ENCODE data around the gene JCHAIN. TPM values are rescaled to one million over a fixed set of nuclear protein-coding genes. Genes with fewer than 3 reads are reported as not detected.
A peak's percentile ranks its signal among the peaks of the same experiment; 100 is the strongest.

The JCHAIN gene
- total and polyA plus RNA-seq, 9 of the 15 experiments (the other 6 are each of a cell fraction or from before 2014, with no cell fraction given) = 0.04 to 0.68 (median 0.26) TPM; not detected in 5

DNA sequence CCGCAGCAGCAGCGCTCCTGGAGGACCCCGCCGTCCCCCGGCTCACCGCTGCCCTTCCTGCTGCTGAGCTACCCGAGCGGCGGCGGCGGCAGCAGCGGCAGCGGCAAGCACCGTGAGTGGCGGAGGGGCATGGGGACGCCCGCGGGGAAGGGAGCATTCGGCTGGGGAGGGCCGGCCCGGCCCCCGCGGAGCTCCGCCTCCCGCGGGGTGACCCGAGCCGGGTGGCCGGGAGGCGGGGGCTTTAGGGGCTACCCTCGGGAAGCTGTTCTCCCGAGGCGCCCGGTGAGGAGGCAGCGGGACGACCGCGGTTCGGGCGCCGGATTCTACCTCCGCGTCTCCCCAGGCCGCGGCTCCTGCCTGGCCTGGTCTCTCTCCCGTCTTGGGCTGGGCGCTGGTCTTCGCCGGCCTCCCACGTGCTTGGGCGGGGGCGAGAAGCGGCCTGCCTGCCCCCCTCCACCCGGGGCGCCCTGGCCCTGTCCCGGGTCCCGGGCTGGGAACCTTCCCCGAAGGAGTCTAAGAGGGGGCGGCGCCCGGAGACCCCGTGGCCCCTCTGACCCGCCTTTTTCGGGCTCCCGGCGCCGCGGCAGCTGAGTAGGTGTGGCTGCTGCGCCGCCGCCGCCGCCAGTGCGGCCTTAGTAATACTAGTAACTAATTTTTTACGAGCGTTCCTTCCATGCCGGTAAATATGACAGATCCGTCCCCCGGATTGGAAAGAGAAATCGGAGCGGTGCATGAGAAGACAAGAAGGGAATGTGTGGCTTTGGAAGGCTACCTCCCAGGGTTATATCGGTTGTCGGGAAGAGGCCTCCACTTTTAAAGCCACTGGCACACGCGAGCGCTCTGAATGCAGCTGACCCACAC lies 39.1 kb upstream of the JCHAIN start (continued):
- TF ChIP-seq ETS2 (tag; IDR thresholded peaks at IDR 0.05; ENCODE audit: borderline replicate concordance, poor library complexity, severe bottlenecking) = no peak
- peak; percentile 4 for TF ChIP-seq RBM25 (IDR thresholded peaks at IDR 0.05; ENCODE audit: low read depth, low read length, severe bottlenecking)
- peak in 1 of 2 experiments; percentile 47; a peak in 1 of 4 replicates for TF ChIP-seq SRF (CRISPR knock-in tag; IDR thresholded peaks at IDR 0.05)
- TF ChIP-seq, protein P1, sequence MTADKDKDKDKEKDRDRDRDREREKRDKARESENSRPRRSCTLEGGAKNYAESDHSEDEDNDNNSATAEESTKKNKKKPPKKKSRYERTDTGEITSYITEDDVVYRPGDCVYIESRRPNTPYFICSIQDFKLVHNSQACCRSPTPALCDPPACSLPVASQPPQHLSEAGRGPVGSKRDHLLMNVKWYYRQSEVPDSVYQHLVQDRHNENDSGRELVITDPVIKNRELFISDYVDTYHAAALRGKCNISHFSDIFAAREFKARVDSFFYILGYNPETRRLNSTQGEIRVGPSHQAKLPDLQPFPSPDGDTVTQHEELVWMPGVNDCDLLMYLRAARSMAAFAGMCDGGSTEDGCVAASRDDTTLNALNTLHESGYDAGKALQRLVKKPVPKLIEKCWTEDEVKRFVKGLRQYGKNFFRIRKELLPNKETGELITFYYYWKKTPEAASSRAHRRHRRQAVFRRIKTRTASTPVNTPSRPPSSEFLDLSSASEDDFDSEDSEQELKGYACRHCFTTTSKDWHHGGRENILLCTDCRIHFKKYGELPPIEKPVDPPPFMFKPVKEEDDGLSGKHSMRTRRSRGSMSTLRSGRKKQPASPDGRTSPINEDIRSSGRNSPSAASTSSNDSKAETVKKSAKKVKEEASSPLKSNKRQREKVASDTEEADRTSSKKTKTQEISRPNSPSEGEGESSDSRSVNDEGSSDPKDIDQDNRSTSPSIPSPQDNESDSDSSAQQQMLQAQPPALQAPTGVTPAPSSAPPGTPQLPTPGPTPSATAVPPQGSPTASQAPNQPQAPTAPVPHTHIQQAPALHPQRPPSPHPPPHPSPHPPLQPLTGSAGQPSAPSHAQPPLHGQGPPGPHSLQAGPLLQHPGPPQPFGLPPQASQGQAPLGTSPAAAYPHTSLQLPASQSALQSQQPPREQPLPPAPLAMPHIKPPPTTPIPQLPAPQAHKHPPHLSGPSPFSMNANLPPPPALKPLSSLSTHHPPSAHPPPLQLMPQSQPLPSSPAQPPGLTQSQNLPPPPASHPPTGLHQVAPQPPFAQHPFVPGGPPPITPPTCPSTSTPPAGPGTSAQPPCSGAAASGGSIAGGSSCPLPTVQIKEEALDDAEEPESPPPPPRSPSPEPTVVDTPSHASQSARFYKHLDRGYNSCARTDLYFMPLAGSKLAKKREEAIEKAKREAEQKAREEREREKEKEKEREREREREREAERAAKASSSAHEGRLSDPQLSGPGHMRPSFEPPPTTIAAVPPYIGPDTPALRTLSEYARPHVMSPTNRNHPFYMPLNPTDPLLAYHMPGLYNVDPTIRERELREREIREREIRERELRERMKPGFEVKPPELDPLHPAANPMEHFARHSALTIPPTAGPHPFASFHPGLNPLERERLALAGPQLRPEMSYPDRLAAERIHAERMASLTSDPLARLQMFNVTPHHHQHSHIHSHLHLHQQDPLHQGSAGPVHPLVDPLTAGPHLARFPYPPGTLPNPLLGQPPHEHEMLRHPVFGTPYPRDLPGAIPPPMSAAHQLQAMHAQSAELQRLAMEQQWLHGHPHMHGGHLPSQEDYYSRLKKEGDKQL (CRISPR knock-in tag; IDR thresholded peaks at IDR 0.05; ENCODE audit: borderline replicate concordance) = no peak
- TF ChIP-seq EHMT2 (IDR thresholded peaks at IDR 0.05) = no peak
- no peak for TF ChIP-seq JUN (IDR thresholded peaks at IDR 0.05; ENCODE audit: borderline replicate concordance, low read depth, low read length)
- TF ChIP-seq JUN (CRISPR knock-in tag; IDR thresholded peaks at IDR 0.05; ENCODE audit: borderline replicate concordance) = no peak
- TF ChIP-seq, protein P2, sequence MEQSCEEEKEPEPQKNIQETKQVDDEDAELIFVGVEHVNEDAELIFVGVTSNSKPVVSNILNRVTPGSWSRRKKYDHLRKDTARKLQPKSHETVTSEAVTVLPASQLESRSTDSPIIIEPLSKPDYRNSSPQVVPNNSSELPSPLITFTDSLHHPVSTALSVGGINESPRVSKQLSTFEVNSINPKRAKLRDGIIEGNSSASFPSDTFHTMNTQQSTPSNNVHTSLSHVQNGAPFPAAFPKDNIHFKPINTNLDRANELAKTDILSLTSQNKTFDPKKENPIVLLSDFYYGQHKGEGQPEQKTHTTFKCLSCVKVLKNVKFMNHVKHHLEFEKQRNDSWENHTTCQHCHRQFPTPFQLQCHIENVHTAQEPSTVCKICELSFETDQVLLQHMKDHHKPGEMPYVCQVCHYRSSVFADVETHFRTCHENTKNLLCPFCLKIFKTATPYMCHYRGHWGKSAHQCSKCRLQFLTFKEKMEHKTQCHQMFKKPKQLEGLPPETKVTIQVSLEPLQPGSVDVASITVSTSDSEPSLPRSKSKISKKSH (CRISPR knock-in tag; IDR thresholded peaks at IDR 0.05) = no peak
- no peak for TF ChIP-seq PHB (CRISPR knock-in tag; IDR thresholded peaks at IDR 0.05)
- no peak for TF ChIP-seq MAFK (IDR thresholded peaks at IDR 0.05; ENCODE audit: low read length)
- no peak for TF ChIP-seq ZNF311 (CRISPR knock-in tag; IDR thresholded peaks at IDR 0.05)
- TF ChIP-seq MCM7 (IDR thresholded peaks at IDR 0.05) = no peak
- no peak for TF ChIP-seq STAT5B (CRISPR knock-in tag; IDR thresholded peaks at IDR 0.05)
- TF ChIP-seq ZNF586 (CRISPR knock-in tag; conservative IDR thresholded peaks at IDR 0.05) = no peak
- no peak for TF ChIP-seq ZNF785 (CRISPR knock-in tag; IDR thresholded peaks at IDR 0.05)
- no peak for TF ChIP-seq ZNF121 (CRISPR knock-in tag; conservative IDR thresholded peaks at IDR 0.05)
- no peak for TF ChIP-seq HDAC6 (IDR thresholded peaks at IDR 0.05; ENCODE audit: low read depth, low read length)
- TF ChIP-seq ZNF140 (CRISPR knock-in tag; IDR thresholded peaks at IDR 0.05) = no peak
- TF ChIP-seq CHD1 (IDR thresholded peaks at IDR 0.05; ENCODE audit: low read length) = no peak
- TF ChIP-seq, protein P3, sequence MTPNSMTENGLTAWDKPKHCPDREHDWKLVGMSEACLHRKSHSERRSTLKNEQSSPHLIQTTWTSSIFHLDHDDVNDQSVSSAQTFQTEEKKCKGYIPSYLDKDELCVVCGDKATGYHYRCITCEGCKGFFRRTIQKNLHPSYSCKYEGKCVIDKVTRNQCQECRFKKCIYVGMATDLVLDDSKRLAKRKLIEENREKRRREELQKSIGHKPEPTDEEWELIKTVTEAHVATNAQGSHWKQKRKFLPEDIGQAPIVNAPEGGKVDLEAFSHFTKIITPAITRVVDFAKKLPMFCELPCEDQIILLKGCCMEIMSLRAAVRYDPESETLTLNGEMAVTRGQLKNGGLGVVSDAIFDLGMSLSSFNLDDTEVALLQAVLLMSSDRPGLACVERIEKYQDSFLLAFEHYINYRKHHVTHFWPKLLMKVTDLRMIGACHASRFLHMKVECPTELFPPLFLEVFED (CRISPR knock-in tag; conservative IDR thresholded peaks at IDR 0.05) = no peak
